Embryonic facial prominence (tissue), 1 donor: ENCODE results near the gene TSPAN5.
"Not testable (repeated sequence)": the region's sequence is repeated elsewhere in the genome, so short reads cannot be mapped to it uniquely, and the experiment has no call there.

Experiments
- DNase-seq: peaks from one replicate; pipeline ENCODE4 v3.0.0-alpha.2; 2016; ENCODE audit errors: extremely low spot score

Gene TSPAN5

DNA sequence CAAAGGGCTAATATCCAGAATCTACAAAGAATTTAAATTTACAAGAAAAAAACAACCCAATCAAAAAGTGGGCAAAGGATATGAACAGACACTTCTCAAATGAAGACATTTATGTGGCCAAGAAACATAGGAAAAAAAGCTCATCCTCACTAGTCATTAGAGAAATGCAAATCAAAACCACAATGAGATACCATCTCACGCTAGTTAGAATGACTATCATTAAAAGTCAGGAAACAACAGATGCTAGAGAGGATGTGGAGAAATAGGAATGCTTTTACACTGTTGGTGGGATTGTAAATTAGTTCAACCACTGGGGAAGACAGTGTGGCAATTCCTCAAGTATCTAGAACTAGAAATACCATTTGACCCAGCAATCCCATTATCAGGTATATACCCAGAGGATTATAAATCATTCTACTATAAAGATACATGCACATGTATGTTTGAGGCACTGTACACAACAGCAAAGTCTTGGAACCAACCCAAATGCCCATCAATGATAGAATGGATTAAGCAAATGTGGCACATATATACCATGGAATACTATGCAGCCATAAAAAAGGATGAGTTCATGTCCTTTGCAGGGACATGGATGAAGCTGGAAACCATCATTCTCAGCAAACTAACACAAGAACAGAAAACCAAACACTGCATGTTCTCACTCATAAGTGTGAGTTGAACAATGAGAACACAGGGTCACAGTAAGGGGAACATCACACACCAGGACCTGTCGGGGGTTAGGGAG lies 197.1 kb downstream of the TSPAN5 start:
- not testable (repeated sequence) for DNase-seq

DNA sequence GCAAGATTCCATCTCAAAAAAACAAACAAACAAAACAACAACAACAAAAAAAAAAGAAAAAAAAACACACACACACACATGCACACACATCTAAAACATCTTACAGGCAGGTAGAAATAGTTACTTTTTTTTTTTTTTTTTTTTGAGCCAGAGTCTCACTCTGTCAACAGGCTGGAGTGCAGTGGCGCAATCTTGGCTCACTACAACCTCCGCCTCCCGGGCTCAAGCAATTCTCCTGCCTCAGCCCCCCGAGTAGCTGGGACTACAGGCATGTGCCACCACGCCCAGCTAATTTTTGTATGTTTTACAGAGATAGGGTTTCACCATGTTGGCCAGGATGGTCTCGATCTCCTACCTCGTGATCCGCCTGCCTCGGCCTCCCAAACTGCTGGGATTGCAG lies 201.0 kb downstream of the TSPAN5 start:
- DNase-seq, result not testable (repeated sequence)

DNA sequence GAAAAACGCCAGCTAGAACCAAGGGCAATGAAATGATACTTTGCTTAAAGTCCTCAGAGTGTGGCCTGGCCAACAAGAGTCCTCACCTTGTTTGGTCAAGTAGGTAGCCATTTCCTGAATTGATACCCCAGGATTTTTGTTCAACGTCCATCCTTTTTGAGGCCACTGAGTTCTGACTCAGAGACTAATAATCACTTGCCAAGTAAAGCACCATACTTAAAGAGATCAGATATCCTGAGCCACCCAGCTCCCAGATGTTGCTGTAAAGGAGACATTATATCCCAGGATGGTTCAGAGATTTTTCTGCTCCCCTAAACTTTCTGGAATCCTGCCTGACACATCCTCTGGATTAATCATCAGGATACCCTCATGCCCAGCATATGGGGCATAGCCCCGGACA lies 206.3 kb downstream of the TSPAN5 start:
- no peak for DNase-seq

DNA sequence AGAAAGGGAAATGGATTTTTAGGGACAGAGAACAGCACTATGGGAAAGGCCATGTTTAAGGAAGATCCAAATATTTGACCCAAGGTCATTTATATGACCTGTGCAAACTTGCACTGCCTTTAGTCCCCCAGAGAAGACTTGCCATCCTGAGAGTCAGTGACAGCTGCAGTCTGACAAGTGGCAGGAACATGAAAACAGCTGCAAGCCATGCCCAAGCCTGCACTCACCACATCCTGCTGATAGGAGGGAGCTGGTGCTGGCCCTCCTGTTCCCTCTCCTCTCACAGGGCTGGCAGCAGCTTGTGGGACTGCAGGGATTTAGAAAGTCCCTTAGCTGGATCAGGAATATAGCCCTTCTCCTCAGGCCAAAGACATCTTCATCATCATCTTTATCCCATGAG lies 209.5 kb downstream of the TSPAN5 start:
- no peak for DNase-seq

DNA sequence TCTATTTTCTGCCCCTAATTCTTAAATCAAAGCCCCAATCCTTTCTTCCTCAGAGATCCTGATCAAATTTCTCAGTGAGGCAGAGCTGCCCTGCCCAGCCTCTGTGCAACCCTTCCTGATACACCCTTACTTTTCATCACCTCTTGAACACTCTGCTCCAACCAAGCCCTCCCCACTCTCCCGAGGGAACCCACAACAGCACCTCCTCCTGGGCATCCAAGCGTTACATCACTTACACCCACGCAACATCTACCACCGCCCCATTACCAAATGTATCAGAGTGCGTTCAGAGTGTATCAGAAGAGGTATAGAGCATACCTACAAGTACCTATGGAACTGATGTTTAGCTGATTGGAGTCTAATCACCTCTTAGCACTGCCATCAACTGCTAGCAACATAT lies 210.8 kb downstream of the TSPAN5 start:
- no peak for DNase-seq

DNA sequence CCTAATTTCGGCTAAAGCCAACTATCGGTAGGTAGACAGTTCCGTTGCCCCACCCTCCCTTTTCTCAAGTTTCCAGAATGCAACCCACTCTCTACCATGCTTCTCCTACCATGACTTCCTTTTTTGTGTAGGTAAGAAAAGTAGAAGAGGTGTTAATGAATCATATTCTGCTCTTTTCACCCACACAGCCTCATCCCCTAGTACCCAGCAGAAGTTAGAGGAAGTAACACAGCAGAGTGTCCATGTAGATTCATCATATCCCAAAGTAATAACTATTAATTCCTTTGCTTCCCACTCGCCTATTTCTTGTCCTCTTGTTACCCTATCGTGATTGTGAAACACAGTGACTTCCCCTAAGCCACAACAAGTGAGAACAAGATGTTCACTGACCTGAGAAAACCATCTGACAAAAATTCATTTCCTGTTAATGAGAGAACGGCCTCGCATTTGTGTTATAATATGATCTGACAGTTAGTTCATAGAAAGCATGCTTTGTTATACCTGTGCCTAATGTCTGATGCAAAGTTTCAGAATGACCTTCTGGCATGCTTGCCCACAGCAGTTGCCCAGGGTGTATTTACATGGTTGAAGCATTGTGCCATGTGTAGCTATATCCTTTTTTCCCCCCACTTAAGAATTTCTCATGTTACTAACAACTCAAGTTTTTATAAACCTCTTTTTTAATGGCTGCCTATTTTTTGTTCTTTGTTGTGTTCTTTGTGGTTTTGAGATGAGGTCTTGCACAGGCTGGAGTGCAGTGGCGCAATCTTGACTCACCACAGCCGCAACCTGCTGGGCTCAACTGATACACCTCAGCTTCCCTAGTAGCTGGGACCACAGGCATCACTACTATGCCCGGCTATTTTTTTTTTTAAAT lies 211.7 kb downstream of the TSPAN5 start:
- no peak for DNase-seq

DNA sequence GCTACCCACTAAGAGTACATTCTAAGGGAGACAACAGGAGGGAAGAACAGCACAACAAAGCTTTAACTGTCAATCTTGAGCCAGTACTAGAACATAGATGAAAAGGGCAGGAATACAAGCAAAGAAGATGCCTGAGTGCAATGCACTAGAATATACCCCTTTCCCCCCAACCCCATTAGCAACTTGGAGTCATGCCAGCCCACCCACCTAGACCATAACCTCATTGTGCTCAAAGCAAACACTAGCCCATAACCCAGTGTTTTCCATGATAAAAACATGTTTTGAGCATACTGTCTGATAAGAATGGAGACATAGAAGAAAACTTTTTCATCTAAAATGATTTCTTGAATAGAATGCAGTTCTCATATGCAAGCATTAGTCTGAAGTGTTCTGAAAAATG lies 214.0 kb downstream of the TSPAN5 start:
- DNase-seq, result no peak

DNA sequence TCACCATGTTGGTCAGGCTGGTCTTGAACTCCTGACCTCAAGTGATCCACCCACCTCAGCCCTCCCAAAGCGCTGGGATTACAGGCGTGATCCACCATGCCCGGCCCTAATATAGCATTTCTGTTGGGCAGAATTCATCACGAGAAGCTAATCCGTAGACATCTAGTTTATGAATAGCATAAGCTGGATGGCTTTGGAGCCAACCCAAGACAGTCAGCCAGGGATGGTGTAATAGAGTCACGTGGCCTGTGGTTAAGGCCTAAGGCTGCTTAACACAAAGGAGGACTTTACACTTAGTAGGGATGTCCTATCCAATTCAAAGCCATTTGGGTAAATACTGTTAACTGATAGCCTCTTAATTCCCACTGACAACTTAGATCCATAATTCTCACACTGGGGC lies 223.6 kb downstream of the TSPAN5 start:
- no peak for DNase-seq

DNA sequence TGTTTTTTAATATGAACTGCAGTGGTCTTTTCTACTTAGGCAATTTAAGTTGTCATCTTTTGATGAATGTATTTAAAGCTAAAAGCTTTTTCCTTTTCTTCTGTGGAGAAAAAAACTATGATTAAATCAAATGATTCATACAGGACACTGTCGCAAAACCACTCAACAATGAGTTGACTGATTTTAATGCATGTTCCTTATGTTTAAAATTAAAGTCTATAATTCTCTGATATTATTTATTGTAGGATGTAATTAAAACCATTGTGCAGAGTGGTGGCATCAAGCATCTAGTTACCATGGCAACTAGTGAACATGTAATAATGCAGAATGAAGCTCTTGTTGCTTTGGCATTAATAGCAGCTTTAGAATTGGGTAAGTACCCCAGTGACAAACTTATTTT lies 224.7 kb downstream of the TSPAN5 start:
- no peak for DNase-seq

DNA sequence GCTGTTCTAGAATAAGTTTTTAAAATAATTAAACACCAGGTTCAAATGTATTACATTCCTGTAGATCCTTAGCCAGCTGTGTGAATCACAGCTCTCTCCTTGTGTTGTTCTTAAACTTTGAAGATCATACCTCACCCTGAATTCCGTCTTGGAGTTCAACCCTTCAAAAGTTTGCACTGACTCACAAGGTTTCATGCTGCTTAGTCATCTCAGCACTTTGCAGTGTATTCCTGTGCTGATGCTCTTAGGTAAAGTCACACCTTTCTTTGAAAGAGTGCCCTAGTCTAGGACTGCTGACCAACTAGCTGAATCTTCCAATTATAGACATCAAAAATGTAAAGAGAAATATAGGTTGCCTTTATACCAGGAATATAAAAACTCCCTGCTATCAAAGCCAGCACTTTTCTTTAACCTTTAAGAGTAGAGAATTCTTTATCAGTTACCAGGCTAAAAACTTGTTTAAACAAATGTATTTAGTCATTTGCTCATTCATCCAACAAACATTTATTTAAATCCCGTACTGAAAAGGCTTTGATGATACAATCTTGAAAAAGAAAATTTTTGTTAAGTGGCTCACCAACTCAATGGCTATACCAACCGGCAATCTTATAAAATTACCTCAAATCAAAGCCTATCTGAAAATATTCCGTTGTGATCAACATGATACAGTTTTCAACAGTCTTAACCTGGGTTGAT lies 227.6 kb downstream of the TSPAN5 start:
- DNase-seq, result no peak

DNA sequence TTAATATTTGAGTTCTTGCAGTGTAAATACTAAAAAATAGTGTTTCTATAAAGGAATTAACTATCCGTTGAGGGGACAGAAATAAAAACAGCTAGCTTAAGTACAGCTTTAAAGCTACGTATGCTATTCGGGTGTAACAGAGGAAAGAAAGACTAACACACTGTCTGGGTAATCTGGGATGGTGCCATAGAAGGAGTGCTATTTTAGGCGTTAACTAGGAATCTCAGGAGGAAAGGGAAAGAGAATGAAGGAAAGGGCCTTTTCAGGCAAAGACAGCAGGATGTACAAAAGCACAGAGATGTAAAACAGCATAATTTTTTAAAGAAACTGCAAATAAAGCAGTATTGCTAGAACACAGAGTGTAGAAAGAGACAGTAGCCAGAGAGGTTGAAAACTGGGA lies 235.4 kb downstream of the TSPAN5 start:
- DNase-seq, result no peak

DNA sequence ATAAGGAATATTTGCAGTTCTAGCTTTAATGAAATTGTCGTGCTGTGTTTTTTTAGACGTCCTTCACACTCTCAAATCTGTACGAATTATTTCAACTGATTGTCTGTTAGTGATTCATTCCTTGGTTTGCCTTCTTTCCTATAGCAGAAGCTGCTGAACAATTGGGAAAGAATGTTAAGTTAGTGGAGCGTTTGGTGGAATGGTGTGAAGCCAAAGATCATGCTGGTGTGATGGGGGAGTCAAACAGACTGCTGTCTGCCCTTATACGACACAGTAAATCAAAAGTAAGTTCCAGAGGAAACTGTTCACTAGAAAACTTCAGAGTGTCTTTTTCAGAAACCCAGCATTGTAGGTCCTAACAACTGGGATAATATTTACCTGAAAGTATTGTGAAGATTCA lies 237.3 kb downstream of the TSPAN5 start:
- no peak for DNase-seq
